ENCODE measurements around the gene TCF7L1.
A peak's percentile ranks its signal among the peaks of the same experiment; 100 is the strongest.
"Not testable (repeated sequence)": the region's sequence is repeated elsewhere in the genome, so short reads cannot be mapped to it uniquely, and the experiment has no call there.

The TCF7L1 gene

DNA sequence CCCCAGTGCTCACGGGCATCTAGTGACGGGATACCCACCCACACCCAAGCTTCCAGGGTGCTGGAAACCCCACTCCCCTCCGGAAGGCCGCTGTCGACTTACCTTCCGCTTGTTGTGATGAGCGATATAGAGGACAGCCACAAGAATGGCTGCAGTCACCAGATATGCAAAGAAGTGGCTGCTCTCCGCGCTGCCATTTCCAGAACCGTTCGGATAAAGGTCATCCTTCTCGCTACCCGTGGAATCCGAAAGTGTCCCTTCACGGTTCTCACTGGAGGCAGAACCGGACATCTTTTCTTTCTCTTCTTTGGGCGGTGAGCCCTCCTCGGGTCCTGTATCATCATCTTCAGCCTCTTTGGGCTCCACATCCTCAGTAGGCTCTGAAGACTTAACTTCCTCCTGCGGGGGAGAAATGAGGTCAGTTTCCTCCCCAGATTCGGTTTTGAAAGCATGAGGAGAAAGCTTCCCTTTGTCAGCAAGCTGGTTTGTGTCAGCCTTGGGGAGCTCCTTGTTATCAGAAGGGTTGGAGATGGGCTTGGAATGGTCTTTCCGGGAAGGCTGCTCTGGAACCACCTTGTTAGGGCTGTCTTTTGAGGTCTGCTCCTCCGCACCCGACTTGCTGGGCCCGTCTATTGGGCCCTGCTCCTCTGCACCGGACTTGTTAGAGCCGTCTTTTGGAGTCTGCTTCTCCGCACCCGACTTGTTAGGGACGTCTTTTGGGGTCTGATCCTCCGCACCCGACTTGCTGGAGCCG lies 193.4 kb downstream of the TCF7L1 start:
- DNase-seq (ENCODE audit: low read depth): no peak

DNA sequence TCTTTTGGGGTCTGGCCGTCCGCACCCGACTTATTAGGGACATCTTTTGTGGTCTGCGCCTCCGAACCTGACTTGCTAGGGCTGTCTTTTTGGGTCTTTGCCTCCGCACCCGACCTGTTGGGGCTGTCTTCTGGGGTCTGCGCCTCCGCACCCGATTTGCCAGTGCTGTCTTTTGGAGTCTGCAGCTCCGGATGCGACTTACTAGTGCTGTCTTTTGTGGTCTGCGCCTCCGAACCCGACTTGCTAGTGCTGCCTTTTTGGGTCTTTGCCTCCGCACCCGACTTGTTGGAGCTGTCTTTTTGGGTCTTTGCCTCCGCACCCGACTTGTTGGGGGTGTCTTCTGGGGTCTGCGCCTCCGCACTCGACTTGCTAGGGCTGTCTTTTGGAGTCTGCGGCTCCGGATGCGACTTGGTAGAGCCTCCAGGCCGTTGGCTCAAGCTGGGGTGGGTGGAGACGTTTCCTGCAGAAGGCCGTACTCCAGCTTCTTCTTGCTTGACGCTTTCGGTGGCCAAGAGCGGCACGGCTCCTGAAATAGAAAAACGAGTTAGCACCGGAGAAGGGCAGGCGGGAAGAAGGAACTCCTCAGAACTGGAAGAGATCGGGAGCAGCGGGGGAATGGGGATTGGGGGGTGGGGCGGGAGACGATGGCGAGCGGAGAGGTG lies 194.1 kb downstream of the TCF7L1 start:
- DNase-seq (ENCODE audit: low read depth): peak; percentile 48

DNA sequence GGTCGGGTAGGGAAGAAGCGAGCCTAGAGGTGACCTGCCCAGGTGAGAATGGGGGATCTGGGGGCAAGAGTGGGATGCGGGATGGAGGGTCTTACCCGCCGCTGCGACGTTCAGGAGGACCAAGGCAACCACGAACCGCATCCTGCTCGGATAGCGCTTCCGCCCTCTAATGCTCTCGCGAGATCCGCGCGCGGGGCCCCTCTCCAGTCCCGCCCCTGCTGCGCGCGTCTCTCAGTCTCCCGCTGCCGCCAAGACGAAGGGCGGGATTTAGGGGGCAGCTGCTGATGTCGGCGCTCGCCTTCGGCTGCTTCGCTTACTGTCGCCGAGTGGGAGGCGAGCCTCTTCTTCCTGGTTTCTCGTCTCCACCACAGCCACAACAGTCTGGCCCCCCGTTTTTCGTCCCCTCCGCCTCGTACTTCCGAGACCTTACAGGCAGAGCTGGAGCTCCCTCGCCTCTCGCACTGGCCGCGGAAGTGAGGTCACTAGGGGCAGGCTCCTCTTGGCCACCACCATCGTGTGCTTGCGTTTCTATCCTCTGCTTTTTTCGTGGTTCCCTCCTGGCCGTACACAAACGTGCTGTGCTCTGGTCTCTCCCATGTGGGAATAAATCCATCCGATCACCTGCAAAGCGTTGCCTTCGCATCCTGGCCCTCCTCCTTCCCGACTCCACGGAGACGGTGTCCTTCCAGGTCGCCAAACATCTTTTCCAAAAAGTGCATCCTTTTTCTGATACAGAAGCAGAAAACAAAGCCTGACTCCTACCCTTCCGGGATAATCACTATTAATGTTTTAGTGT lies 194.8 kb downstream of the TCF7L1 start, which contains the start of gene TGOLN2:
Gene TGOLN2, minus strand, starts transcription at position 168 of the 796 bp plus-strand sequence. Its CDS starts 27 bp downstream, at position 141.
- peak; percentile 86 for DNase-seq (ENCODE audit: low read depth)

DNA sequence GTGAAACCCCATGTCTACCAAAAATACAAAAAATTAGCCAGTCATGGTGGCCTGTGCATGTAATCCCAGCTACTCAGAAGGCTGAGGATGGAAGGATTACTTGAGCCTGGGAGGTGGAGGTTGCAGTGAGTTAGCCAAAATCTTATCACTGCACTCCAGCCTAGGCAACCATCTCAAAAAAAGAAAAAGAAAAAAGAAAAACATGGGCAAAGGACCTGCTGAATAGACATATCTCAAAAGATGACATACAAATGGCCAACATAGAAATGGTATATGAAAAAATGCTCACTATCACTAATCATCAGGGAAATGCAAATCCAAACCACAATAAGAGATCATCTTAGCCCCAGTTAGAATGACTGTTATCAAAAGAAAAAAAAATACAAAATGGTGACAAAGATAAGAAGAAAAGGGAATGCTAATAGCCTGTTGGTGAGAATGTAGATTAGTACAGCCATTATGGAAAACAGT lies 196.0 kb downstream of the TCF7L1 start:
- no peak for DNase-seq (ENCODE audit: low read depth)

DNA sequence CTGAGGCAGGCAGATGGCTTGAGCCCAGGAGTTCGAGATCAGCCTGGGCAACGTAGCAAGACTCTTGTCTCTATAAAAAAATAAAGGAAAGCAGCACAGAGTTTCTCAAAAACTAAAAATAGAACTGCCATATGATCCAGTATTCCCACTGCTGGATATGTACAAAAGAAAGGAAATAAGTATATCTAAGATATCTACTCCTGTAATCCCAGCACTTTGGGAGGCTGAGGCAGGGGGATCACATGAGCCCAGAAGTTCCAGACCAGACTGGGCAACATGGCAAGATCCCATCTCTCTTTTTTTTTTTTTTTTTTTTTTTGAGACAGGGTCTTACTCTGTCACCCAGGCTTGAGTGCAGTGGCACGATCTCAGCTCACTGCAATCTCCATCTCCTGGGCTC lies 196.5 kb downstream of the TCF7L1 start:
- DNase-seq (ENCODE audit: low read depth): not testable (repeated sequence)

DNA sequence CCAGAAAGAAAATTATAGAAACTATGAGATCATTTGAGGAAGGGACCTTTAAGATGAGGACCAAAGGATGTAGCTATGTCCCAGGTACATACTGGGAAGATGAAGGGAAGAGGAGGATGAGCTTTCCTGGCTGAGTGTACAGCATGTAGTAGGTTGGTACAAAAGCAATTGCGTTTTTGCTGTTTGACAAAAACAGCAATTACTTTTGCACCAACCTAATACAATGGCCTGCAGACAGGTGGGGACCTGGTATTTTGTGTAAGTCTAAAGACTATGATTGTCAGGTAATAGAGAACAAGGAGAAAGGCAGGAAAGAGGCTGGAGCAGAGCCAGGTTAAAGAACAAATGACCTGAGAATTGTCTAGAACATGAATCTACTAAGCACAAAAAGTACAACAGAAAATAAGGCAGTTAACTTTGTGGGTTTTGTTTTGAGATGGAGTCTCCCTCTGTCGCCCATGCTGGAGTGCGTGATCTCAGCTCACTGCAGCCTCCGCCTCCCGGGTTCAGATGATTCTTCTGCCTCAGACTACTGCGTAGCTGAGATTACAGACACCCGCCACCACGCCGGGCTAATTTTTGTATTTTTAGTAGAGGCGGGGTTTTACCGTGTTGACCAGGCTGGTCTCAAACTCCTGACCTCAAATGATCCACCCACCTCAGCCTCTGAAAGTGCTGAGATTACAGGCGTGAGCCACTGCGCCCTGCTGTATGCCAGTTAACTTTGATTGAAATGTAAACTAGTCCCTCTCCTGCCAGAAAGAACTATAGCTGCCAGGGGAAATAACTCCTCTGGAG lies 197.8 kb downstream of the TCF7L1 start:
- DNase-seq (ENCODE audit: low read depth): no peak

DNA sequence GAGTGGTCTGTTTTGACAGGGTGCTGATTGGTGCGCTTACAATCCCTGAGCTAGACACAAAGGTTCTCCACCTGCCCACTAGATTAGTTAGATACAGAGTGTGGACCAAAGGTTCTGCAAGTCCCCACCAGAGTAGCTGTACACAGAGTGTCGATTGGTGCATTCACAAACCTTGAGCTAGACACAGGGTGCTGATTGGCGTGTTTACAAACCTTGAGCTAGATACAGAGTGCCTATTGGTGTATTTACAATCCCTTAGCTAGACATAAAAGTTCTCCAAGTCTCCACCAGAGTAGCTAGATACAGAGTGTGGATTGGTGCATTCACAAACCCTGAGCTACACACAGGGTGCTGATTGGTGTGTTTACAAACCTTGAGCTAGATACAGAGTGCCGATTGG lies 200.7 kb downstream of the TCF7L1 start:
- not testable (repeated sequence) for DNase-seq (ENCODE audit: low read depth)

DNA sequence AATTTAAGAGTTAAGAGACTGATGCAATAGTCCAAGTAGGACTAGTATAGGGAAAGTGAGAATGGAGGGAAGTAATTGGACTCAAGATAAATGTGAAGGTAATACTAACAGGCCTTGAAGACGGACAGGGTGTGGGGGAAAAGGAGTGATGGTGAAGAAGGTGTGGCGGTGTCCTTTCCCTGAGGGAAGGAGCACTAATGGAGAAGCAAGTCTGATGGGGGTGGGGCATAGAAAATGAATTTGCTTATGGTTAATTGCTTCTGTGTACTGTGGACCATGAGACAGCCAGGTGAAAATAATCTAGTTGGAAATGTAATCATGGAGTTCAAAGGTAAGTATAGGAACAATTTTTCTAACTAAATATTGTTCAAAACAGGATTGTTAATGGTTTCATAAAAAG lies 201.7 kb downstream of the TCF7L1 start:
- no peak for DNase-seq (ENCODE audit: low read depth)

DNA sequence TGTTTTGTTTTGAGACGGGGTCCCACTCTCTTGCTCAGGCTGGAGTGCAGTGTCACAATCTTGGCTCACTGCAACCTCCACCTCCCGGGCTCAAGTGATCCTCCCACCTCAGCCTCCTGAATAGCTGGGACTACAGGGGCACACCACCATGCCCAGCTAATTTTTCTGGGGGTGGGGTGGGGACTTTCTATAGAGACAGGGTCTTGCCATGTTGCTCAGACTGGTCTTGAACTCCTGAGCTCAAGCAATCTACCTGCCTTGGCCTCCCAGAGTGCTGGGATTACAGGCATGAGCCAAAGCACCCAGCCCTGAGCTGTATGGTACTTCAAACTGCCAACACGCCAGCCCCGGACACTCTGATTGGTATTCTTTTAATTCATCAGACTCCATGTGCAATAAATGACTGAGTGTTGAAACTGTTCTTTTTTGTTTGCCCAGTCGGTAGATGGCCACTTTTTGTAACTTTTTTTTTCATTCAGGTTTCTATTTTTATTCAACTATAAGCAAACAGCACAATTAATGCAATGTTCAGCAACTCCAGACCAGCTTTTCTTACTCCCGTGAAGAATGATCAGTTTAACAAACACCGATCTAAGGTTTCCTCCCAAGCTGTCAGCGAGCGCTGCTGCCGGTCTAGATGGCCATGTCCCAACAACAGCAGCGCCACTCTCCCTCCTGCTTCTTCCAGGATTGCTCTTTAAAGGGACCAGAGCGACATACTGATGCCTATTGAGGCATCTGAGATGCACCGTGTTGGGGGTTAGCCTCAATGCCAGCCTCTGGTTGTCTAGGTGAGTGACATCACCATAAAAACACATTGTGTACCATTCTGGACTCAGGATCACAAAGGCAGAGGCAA lies 207.1 kb downstream of the TCF7L1 start:
- no peak for DNase-seq (ENCODE audit: low read depth)

DNA sequence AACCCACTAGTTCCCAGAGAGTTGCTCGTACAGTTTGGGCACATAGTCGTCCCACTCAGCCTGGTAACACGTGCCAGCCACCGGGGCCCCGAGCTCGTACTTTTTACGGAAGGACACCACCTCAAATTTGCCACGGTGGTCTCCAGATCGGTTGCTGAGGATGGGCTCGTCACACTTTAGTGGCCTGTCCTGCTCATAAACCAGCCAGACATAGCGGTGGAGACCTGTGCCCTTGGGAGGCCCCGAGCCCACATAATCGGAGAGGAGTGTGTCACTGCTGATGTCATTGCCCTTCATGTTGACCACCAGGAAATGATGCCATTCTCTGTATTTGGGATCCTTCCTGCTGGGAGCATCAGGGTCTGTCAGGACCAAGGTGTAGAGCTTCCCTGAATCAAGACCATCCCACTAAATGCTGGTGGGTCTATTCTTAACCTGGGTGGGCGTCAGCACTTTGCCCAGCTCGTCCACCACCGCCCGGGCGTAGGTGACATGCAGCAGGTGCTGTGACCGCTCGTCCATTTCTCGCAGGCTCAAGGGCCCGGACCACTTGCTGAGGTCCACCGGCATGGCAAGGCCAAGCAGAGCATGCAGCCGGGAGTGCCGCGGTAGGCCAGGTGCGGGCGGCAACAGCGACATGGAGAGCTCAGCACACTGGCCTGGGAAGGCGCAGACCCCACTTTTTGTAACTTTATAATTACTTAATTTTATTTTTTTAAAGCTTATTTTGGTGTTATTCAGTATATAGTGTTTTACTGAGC lies 208.3 kb downstream of the TCF7L1 start:
- no peak for DNase-seq (ENCODE audit: low read depth)

DNA sequence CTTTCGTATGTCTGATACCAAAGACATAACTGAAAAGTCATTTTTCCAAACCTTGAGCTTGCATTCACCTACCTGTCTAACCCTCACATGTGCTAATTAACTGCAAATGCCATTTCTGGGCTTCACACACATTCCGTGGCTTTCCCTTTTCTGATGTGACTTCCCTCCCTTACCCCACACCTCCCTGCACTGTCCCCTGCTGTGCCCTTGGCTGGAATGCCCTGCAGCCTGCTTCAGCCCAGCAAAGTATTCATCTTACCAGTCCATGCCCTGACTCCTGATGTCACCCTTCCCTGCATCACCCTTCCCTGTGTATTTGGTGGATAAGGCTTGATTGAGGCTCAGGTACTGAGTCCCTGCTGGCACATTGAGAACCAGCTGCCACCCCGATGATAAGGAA lies 209.0 kb downstream of the TCF7L1 start:
- no peak for DNase-seq (ENCODE audit: low read depth)

DNA sequence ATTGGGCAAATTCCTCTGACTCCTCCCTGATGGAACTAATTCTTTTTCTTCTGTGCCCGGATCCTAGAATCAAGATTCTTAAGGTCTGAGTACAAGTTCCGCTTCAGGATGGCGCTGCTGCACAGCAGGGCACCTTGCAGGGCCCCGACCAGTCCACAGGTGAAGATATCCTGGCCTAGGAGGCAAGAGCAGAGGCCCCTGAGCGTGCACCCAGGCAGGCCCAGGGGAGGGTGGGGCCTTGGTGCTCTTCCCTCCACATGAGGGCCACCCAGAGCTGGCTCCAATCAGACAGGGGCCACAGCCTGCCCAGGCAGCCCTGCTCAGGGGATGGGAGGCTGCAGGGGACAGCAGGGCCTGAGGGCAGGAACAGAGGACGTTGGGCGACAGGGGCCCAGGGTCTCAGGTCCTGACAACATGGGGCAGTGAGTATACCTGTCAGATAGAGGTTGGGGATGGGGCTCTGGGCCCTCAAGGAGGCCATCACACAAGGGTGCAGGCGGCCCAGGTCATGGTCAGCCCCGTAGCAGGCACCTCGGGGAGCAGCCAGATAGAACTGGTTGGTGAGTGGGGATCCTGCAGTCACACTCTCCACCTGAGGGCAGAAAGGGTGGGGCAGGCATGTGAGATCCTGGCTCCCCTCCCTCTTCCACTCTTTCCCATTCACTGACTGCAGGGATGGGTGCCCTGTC lies 210.2 kb downstream of the TCF7L1 start:
- DNase-seq (ENCODE audit: low read depth): not testable (repeated sequence)

DNA sequence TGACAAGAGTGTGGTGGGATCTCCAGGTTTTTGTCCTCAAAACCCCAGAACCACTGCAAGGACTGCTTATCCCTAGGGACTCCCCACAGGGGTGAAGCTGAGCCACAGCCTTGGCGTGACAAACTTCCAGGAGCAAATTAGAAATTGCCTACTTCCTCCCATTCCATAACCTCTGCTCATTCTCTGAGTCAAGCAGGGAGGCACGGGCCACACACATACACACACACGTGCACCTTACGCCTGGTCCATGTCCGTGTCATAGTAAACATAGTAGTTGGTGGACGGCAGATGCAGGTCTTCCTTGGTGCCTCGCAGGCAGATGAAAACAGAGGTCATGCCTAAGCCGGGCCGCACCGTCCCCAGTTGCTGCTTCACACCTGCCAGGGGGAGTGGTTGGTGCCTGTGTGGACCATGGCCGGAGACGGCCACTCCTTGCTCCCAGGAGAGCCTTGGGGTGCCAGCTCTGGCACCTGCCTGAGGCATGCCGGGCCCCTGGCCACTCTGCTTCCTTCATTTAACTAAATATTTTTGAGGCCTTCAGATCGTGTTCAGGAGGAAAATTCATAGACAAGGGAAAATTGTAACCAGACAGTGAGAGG lies 211.3 kb downstream of the TCF7L1 start:
- no peak for DNase-seq (ENCODE audit: low read depth)

DNA sequence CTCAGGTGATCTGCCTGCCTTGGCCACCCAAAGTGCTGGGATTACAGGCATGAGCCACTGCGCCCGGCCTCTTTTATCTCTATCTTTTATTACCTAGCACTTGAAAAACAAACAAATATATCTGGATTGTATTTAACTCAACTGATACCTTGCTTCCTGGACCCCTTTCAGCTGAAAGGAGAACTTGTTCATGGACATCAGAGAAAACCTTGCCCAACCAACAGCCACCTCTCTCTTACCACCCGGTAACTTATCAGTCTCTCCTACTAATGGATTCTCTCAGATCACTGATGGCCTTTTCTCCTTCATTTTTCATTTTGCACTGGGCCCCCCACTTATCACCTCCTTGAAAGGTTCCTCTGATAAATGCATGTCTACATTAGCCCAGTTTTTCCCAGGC lies 214.4 kb downstream of the TCF7L1 start:
- no peak for DNase-seq (ENCODE audit: low read depth)

DNA sequence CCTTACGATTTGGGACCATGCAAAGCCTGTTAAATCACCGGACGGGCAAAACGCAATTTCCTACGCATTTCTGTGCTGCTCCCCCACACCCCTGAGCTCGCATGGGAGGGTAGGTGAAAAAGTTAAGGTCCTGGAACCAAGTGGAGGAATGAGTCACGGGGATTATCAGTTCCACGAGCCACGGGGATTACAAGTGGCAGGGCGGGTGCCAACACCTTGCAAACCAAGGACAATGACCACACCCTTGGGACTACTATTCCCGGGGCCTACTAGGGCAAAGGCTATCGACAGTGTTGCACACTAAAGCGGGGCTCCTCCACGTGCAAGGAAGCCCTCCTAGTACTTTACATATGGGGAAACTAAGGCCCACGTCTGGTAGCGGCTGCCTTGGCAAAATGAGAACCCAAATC lies 220.7 kb downstream of the TCF7L1 start:
- no peak for DNase-seq (ENCODE audit: low read depth)

DNA sequence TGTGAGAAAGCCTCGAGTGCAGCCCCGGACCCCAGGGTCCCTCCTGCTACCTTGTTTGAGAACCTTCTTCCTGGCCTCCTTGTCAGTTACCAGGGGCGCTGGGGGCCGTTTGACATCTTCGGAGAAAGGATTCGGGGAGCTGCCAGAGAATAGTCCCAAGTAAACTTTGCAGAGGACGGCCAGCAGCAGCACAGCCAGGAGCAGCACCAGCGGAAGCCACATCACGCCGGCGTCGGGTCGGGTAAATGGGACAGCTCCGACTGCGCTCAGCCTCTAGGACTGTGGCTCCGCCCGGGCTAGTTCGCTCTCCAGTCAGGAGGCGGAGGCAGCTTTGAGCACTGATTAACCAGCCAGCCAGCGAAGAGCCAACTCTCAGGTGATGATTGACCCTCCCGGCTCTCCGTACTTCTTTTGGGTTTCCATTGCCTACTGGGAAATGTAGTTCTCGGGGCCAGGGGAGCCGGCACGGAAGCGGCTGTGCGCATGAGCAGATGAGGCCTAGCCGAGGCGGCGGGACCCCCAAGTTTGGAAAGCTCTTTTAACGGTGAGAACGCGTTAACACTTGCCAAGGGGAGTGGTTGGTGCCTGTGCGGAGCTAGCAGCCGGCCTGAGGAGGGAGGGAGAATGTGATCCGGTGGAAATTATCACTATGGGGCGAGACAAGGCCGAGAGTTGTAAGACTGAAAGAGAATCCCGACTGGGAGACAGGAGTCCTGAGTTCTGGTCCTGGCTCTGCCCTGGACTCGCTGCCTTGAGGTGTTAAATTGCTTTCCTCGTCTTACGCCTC lies 221.3 kb downstream of the TCF7L1 start, which contains the start of the genes ELMOD3 and RETSAT:
Gene ELMOD3, plus strand, starts transcription at position 484 of the 787 bp plus-strand sequence. CDS start 2,430 bp downstream, outside the sequence.
Gene RETSAT, minus strand, starts transcription at position 243 of the 787 bp plus-strand sequence. Its CDS starts 21 bp downstream, at position 222.
- peak; percentile 98 for DNase-seq (ENCODE audit: low read depth)

DNA sequence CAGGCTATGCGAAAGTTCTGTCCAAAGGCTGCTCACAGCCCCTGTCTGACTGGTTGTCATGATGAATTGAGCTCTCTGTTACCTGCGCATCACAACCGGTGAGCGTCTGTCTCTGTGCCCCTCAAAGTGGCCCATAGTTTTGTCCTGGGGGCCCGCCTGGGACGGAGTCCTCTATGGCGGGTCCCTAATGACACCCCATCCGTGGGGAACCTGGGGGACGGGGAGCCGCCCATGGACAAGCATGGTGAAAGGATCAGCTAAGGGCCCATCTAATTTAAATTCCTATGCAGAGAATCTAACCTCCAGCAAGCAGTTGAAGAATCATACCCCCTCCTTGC lies 221.8 kb downstream of the TCF7L1 start:
- no peak for DNase-seq (ENCODE audit: low read depth)

DNA sequence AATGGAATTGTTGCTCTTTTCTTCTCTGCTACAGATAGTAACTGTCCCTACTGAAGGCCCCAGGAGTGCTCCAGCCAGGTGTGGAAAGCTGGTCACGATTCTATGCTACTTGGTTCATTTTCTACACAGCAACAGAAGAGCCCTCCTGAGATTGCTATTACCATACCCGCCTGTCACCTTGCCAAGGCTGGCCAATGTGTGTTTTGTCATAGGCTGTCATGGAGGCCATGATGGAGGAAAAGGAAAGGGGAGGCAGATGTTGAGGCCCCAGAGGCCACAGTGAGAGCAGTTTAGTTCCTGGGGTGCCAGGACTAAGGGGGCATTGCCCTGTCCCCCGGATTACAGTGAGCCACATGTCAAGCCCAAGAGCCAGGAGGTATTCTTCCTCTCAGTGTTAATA lies 222.3 kb downstream of the TCF7L1 start:
- DNase-seq (ENCODE audit: low read depth): no peak
